ENCODE data around the gene DDX39B. TPM values are rescaled to one million over a fixed set of nuclear protein-coding genes. Genes with fewer than 3 reads are reported as not detected.

Gene DDX39B
- total RNA-seq, 1 donor, result 240 TPM

- no peaks in the 10 kb centered on the region for H3K79me2 ChIP-seq (ENCODE audit: insufficient read depth, low read length)
- H2AFZ ChIP-seq (ENCODE audit: low read length), result peak overlapping the region; percentile 98
- peak overlapping the region; percentile 97 for H3K4me2 ChIP-seq (ENCODE audit: insufficient read depth, low read length)
- TF ChIP-seq CTCF (IDR thresholded peaks at IDR 0.05; ENCODE audit: extremely low read depth, low read depth, low read length), result no peak
- no peaks in the 10 kb centered on the region for H3K27me3 ChIP-seq (ENCODE audit: insufficient read depth, low read length)
- DNase-seq (ENCODE audit: insufficient read length, low spot score, missing footprints), result no peak
- H4K20me1 ChIP-seq (ENCODE audit: insufficient read depth, low read length), result no peaks in the 10 kb centered on the region
- no peak overlapping the region for H3K4me3 ChIP-seq (ENCODE audit: insufficient read depth, low read length)
- no peaks in the 10 kb centered on the region for H3K9me3 ChIP-seq (ENCODE audit: low read depth, low read length)
- H3K4me1 ChIP-seq (ENCODE audit: insufficient read depth, low read length), result peaks cover 14% of the 10 kb centered on the region
- no peaks in the 10 kb centered on the region for H3K36me3 ChIP-seq (ENCODE audit: insufficient read depth, low read length)
- H3K27ac ChIP-seq (ENCODE audit: low read depth, low read length), result no peak overlapping the region
Observed at GRCh38 chr6:31579546-31580437, 38.0 kb upstream of the DDX39B start.

GRCh38 chr6:31579119-31579505, 37.3 kb upstream of the DDX39B start:
- Histone ChIP-seq H2AFZ (ENCODE audit: low read length) (no peak overlapping the region), H3K4me2 (ENCODE audit: insufficient read depth, low read length) (no peak overlapping the region), H4K20me1 (ENCODE audit: insufficient read depth, low read length) (no peaks in the 10 kb centered on the region), H3K27ac (ENCODE audit: low read depth, low read length) (no peak overlapping the region), H3K79me2 (ENCODE audit: insufficient read depth, low read length) (no peaks in the 10 kb centered on the region), H3K36me3 (ENCODE audit: insufficient read depth, low read length) (no peaks in the 10 kb centered on the region), H3K4me3 (ENCODE audit: insufficient read depth, low read length) (no peak overlapping the region), H3K27me3 (ENCODE audit: insufficient read depth, low read length) (no peaks in the 10 kb centered on the region), H3K4me1 (ENCODE audit: insufficient read depth, low read length) (peaks cover 14% of the 10 kb centered on the region), H3K9me3 (ENCODE audit: low read depth, low read length) (no peaks in the 10 kb centered on the region)
- no peak for DNase-seq (ENCODE audit: insufficient read length, low spot score, missing footprints)
- no peak for TF ChIP-seq CTCF (IDR thresholded peaks at IDR 0.05; ENCODE audit: extremely low read depth, low read depth, low read length)

- Histone ChIP-seq H3K4me2 (ENCODE audit: insufficient read depth, low read length) (no peak overlapping the region), H3K27me3 (ENCODE audit: insufficient read depth, low read length) (no peaks in the 10 kb centered on the region), H3K27ac (ENCODE audit: low read depth, low read length) (no peak overlapping the region), H3K4me1 (ENCODE audit: insufficient read depth, low read length) (peaks cover 14% of the 10 kb centered on the region), H3K9me3 (ENCODE audit: low read depth, low read length) (no peaks in the 10 kb centered on the region), H3K79me2 (ENCODE audit: insufficient read depth, low read length) (no peaks in the 10 kb centered on the region), H3K4me3 (ENCODE audit: insufficient read depth, low read length) (no peak overlapping the region), H3K36me3 (ENCODE audit: insufficient read depth, low read length) (no peaks in the 10 kb centered on the region), H2AFZ (ENCODE audit: low read length) (no peak overlapping the region), H4K20me1 (ENCODE audit: insufficient read depth, low read length) (no peaks in the 10 kb centered on the region)
- no peak for DNase-seq (ENCODE audit: insufficient read length, low spot score, missing footprints)
- no peak for TF ChIP-seq CTCF (IDR thresholded peaks at IDR 0.05; ENCODE audit: extremely low read depth, low read depth, low read length)
Observed at GRCh38 chr6:31578184-31579118, 36.6 kb upstream of the DDX39B start.

- H3K79me2 ChIP-seq (ENCODE audit: insufficient read depth, low read length), result no peaks in the 10 kb centered on the region
- no peak overlapping the region for H3K27ac ChIP-seq (ENCODE audit: low read depth, low read length)
- TF ChIP-seq CTCF (IDR thresholded peaks at IDR 0.05; ENCODE audit: extremely low read depth, low read depth, low read length), result no peak
- H3K4me3 ChIP-seq (ENCODE audit: insufficient read depth, low read length), result no peak overlapping the region
- no peaks in the 10 kb centered on the region for H3K27me3 ChIP-seq (ENCODE audit: insufficient read depth, low read length)
- DNase-seq (ENCODE audit: insufficient read length, low spot score, missing footprints), result peak; percentile 48
- H3K4me2 ChIP-seq (ENCODE audit: insufficient read depth, low read length), result no peak overlapping the region
- no peak overlapping the region for H2AFZ ChIP-seq (ENCODE audit: low read length)
- H3K9me3 ChIP-seq (ENCODE audit: low read depth, low read length), result no peaks in the 10 kb centered on the region
- H3K4me1 ChIP-seq (ENCODE audit: insufficient read depth, low read length), result peaks cover 14% of the 10 kb centered on the region
- no peaks in the 10 kb centered on the region for H3K36me3 ChIP-seq (ENCODE audit: insufficient read depth, low read length)
- no peaks in the 10 kb centered on the region for H4K20me1 ChIP-seq (ENCODE audit: insufficient read depth, low read length)
Observed at GRCh38 chr6:31577579-31577966, 35.8 kb upstream of the DDX39B start.
